ENCODE data around the gene MX2.
A peak's percentile ranks its signal among the peaks of the same experiment; 100 is the strongest.
"Not testable (repeated sequence)": the region's sequence is repeated elsewhere in the genome, so short reads cannot be mapped to it uniquely, and the experiment has no call there.

Gene MX2

GRCh38 chr21:41419921-41420862 lies 58.4 kb downstream of the MX2 start:
- DNase-seq: peak; percentile 76

DNA sequence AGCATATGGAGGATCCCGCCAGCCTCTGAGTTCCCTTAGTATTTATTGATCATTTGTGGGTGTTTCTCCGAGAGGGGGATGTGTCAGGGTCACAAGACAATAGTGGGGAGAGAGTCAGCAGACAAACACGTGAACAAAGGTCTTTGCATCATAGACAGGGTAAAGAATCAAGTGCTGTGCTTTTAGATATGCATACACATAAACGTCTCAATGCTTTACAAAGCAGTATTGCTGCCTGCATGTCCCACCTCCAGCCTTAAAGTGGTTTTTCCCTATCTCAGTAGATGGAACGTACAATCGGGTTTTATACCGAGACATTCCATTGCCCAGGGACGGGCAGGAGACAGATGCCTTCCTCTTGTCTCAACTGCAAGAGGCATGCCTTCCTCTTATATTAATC lies 59.2 kb downstream of the MX2 start:
- DNase-seq: peak; percentile 7

- no peak for DNase-seq
These were observed 60.9 kb downstream of the MX2 start for GRCh38 chr21:41422546-41423304.

GRCh38 chr21:41423305-41423636 lies 61.4 kb downstream of the MX2 start:
- not testable (repeated sequence) for DNase-seq

DNA sequence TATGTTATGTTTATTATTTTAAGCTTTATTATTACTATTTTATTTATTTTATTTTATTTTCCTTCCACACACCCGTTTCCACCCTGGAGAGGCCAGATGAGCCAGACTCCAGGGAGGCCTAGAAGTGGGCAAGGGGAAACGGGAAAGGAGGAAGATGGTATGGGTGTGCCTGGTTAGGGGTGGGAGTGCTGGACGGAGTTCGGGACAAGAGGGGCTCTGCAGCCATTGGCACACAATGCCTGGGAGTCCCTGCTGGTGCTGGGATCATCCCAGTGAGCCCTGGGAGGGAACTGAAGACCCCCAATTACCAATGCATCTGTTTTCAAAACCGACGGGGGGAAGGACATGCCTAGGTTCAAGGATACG lies 63.7 kb downstream of the MX2 start:
- no peak for DNase-seq

DNA sequence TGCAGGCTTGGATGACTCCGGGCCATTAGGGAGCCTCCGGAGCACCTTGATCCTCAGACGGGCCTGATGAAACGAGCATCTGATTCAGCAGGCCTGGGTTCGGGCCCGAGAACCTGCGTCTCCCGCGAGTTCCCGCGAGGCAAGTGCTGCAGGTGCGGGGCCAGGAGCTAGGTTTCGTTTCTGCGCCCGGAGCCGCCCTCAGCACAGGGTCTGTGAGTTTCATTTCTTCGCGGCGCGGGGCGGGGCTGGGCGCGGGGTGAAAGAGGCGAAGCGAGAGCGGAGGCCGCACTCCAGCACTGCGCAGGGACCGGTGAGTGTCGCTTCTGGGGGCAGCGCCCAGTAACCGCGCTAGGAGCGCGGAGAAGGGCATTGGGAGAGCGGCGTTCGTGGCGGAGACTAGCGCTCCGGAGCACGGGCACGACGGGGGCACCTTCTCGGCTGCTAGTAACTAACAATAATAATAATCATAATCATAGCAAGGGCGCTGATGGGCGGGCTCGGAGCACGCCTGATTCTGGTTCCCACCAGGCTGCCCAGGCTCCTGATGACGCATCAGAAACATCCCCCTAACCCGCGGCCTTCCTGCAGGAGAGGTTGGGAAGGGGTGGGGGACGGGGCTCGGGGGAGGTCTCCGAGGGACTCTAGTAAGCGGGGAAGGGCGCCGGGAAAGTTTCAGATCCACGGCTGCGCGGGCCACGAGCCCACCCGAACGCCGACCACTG lies 64.3 kb downstream of the MX2 start, which contains the start of gene MX1:
TSS of gene MX1 (plus strand) at position 286 of the 722 bp plus-strand sequence. CDS start 5,832 bp downstream, outside the sequence.
- DNase-seq: peak; percentile 39

GRCh38 chr21:41426676-41427404 lies 65.0 kb downstream of the MX2 start:
- no peak for DNase-seq

DNA sequence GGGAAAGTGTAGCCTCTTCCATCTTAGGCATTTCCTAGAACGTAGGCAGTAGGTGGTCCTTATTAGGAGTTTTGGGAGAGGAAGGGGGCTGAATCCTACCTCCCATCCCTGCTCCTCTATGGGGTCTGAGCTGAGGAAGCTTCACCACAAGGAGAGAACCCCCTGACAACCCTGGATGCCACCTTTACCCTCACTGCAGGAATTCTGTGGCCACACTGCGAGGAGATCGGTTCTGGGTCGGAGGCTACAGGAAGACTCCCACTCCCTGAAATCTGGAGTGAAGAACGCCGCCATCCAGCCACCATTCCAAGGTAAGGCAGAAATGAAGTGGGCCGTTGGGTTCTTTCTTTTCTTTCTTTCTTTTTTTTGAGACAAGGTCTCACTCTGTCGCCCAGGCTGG lies 65.7 kb downstream of the MX2 start:
- DNase-seq: no peak

DNA sequence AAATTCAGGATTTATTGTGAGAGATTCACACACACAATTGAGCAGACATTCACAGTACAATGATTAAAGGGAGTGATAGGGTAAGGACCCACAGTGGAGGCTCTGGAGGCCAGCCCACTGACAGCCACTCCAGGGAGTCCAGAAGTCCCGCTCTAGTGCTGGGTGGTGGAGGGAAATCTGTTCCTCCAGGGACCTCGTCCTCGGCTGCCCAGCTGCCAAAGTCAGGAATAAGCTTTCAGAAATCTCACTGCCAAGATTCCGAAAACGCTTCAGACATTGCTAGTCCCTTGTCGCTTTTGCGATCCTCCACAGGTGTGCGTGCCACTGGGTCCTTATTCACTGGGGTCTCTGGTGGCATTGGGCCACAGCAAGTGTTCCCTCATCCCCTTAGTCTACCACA lies 66.5 kb downstream of the MX2 start:
- no peak for DNase-seq

GRCh38 chr21:41428847-41429246 lies 67.0 kb downstream of the MX2 start:
- no peak for DNase-seq

DNA sequence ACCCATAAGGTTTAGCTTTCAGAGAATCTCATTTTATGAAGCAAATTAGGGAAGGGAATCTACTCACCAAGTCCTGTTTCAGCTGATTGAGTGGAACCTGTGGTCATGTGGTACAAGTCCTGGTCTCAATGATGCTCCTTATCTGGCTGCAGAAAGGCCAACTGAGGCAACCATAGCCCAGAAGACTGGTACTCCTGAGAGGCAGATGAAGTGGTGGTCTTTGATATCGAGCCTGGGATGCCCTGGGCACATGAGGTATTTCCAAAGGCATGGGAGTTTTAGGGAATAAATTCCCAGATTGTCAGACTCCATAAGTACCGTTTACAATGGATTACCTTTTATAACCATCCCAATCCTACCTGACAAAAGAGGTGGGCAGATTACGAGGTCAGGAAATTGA lies 67.5 kb downstream of the MX2 start:
- no peak for DNase-seq

GRCh38 chr21:41429925-41430491 lies 68.2 kb downstream of the MX2 start:
- no peak for DNase-seq

DNA sequence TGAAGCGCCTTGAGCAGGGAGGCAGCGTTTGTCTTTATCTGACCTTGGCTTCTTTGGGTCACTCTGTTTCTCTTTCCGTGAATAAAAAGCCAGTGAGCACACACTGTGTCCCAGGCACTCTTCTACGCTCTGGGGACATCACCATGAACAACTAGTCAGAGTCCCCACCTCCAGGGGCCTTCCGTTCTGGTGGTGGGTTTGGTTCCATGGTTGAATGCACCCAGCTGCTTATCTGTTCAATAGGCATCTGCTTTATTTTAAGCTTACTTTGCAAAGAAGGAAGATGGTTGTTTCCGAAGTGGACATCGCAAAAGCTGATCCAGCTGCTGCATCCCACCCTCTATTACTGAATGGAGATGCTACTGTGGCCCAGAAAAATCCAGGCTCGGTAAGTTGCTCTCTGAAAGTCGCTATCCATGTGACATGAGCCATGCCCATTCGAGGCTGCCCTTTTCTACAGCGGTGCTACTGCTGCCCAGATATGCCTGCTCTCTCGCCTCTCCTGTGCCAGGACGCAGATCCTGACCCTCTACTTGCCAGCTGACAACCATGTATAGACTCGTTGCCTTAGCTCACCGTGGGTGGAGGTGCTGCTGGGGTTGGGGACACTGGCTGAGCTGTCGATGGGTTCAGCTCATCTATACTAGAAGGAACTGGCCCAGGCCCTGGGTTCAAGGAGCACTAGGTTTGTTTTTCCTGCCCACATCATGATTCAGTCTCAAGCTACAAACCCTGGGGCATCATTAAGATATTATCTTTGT lies 70.1 kb downstream of the MX2 start:
- no peak for DNase-seq

GRCh38 chr21:41432562-41433460 lies 71.0 kb downstream of the MX2 start:
- DNase-seq: peak; percentile 22

DNA sequence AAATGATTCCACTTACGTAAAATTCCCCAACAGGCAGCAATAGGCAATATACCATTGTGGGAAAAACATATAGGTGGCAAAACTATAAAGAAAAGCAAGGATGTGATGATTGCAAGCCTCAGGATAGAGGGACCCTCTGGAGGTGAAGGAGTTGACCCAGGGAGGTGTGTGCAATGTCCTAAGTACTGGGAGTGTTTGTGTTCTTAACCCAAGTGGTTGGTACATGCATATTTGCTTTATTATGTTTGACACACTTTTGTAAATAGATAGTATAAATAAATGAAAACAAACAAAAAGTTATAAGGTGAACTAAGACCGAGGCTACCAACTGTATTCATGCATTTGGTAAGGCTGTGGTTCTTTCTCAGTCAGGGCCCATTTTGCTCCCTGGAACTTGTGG lies 71.7 kb downstream of the MX2 start:
- DNase-seq: no peak

DNA sequence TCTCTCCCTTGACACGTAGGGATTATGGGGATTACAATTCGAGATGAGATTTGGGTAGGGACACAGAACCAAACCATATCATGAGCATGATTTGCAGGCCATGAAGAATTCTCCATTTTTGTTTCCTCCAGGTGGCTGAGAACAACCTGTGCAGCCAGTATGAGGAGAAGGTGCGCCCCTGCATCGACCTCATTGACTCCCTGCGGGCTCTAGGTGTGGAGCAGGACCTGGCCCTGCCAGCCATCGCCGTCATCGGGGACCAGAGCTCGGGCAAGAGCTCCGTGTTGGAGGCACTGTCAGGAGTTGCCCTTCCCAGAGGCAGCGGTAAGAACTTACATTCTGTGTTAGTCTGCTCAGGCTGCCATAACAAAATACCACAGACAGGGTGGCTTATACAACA lies 73.9 kb downstream of the MX2 start:
- no peak for DNase-seq

GRCh38 chr21:41437729-41438128 lies 75.9 kb downstream of the MX2 start:
- no peak for DNase-seq

- DNase-seq: no peak
These were observed 76.7 kb downstream of the MX2 start for GRCh38 chr21:41438425-41439113.

GRCh38 chr21:41439248-41439647 lies 77.4 kb downstream of the MX2 start:
- DNase-seq: no peak

- DNase-seq: no peak
These were observed 79.7 kb downstream of the MX2 start for GRCh38 chr21:41441546-41441945.
